Measurements from ENCODE around the gene PITRM1.

Gene PITRM1

DNA sequence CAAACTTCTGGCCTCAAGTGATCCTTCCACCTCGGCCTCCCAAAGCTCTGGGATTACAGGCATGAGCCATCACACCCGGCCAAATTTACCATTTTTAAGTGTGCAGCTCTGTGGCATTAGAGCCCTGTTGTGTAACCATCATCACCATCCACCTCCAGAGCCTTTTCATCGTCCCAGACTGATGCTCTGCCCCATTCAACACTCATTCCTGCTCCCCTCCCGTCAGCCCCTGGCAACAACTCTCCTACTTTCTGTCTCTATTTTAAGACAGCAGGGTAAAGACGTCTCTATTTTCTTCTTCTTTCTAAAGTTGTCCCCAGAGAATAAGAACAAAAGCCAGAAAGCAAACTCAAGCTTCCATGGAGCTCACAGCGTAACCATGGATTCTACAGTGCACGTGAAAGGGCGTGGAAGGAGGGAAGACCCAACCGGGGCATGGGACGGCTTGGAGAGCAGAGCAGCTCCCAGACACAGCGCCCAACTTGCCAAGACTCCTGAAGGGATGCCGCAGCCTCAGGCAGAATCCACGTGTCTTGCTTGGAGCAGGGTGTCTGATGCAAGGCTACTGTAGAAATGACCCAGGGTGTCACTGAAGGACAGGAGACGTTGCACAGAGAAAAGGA lies 42.7 kb upstream of the PITRM1 start:
- TF ChIP-seq, protein P1, sequence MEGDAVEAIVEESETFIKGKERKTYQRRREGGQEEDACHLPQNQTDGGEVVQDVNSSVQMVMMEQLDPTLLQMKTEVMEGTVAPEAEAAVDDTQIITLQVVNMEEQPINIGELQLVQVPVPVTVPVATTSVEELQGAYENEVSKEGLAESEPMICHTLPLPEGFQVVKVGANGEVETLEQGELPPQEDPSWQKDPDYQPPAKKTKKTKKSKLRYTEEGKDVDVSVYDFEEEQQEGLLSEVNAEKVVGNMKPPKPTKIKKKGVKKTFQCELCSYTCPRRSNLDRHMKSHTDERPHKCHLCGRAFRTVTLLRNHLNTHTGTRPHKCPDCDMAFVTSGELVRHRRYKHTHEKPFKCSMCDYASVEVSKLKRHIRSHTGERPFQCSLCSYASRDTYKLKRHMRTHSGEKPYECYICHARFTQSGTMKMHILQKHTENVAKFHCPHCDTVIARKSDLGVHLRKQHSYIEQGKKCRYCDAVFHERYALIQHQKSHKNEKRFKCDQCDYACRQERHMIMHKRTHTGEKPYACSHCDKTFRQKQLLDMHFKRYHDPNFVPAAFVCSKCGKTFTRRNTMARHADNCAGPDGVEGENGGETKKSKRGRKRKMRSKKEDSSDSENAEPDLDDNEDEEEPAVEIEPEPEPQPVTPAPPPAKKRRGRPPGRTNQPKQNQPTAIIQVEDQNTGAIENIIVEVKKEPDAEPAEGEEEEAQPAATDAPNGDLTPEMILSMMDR (IDR thresholded peaks at IDR 0.05; ENCODE audit: low read depth, low read length, missing control alignments): no peak
- no peak for DNase-seq (ENCODE audit: low read depth)
- no peak overlapping the region for H3K4me3 ChIP-seq (ENCODE audit: low read depth, low read length)
- in situ Hi-C loops (cut with HindIII; ENCODE audit: low sequenced_read_pairs): no loop called here

DNA sequence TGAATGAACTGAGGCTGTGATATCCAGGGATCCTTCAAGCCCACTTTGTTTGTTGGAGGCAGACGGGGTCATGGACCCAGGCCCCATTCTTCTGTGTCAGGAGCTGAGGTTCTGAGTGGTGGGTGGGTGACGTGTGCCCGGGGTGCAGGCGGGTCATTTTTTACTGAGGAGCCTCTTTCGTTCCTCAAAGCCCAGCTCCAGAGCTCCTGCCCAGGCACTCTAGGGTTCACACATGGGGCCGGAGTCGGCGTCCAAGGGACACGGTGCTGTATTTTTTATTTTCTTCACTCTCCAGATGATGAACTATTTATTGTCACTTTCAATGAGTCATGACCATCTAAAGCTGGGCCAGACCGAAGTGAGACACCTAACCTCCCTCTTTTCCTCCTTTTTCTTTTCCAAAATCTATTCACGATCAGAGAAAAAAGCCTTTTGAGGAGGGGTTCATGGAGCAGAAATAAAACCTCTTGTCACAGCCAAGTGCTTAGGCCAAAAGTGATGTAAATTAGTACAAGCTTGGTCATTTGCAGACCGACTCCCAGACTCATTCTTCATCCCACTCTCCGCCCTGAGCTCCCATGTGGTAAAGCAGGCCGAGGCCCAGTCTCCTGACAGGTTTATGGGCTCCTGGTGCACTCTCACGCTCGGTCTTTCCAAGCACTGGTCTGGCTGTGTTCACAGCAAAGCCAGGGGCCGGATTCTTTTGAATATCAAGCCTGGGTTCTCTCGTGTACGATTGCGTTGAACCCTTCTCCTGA lies 41.4 kb upstream of the PITRM1 start:
- no peak for DNase-seq (ENCODE audit: low read depth)
- TF ChIP-seq, protein P1 (IDR thresholded peaks at IDR 0.05; ENCODE audit: low read depth, low read length, missing control alignments): no peak
- in situ Hi-C loops (cut with HindIII; ENCODE audit: low sequenced_read_pairs): loop anchor here (5.0 kb wide), 1 partner anchor 33 kb away; no protein-coding TSS in a partner anchor
- no peak overlapping the region for H3K4me3 ChIP-seq (ENCODE audit: low read depth, low read length)

DNA sequence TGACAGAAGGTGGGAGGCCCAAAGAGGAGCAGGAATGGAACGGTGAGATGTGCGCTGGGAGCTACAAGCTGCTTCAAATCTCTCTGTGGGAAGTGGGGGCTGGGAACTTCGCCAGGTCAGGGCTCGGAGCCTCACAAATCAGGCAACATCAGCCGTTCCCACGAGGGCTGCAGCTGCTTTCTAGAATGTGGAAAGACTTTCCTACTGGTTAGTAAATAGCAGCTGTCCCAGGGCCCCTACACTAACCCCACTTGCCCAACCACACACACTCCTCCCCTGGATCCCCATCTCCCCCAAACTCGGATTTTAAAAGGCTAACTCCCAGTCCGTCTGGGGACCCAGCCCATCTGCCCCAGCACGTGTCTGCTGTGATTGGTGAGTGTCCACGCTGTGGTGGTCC lies 40.6 kb upstream of the PITRM1 start:
- TF ChIP-seq, protein P1 (IDR thresholded peaks at IDR 0.05; ENCODE audit: low read depth, low read length, missing control alignments): no peak
- H3K4me3 ChIP-seq (ENCODE audit: low read depth, low read length): no peak overlapping the region
- in situ Hi-C loops (cut with HindIII; ENCODE audit: low sequenced_read_pairs): loop anchor here (5.0 kb wide), 1 partner anchor 34 kb away; no protein-coding TSS in a partner anchor
- no peak for DNase-seq (ENCODE audit: low read depth)

DNA sequence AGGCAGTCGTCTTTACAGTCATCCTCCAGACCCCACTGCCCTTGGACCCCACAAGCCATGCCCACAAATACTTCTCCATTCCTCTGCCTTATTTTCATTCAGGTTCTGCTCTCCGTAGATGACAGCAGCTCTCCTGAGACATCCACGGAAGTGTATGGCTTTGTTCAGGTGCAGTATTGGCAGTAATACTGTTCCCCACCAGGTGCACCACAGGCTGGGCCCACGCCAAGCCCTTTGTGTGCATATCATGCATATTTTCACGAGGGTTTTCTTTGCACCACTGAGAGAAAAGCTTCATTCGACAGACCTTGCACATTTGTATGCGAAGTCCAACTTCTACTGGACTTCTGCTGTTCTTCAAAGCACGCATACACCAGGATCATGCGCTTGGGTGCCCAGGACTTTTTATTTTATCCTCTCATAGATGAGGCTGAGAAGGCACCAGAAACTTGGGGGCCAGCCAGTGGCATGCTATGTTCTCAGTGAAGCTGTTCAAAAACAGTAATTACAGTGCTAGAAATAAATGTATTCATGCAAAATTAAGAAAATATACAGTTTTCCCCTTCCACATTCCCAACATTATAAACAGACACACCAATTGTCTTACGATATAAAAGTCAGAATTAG lies 37.8 kb upstream of the PITRM1 start:
- in situ Hi-C loops (cut with HindIII; ENCODE audit: low sequenced_read_pairs): loop anchor here (5.0 kb wide), 1 partner anchor 37 kb away; no protein-coding TSS in a partner anchor
- TF ChIP-seq, protein P1 (IDR thresholded peaks at IDR 0.05; ENCODE audit: low read depth, low read length, missing control alignments): no peak
- no peak for DNase-seq (ENCODE audit: low read depth)
- H3K4me3 ChIP-seq (ENCODE audit: low read depth, low read length): no peak overlapping the region

DNA sequence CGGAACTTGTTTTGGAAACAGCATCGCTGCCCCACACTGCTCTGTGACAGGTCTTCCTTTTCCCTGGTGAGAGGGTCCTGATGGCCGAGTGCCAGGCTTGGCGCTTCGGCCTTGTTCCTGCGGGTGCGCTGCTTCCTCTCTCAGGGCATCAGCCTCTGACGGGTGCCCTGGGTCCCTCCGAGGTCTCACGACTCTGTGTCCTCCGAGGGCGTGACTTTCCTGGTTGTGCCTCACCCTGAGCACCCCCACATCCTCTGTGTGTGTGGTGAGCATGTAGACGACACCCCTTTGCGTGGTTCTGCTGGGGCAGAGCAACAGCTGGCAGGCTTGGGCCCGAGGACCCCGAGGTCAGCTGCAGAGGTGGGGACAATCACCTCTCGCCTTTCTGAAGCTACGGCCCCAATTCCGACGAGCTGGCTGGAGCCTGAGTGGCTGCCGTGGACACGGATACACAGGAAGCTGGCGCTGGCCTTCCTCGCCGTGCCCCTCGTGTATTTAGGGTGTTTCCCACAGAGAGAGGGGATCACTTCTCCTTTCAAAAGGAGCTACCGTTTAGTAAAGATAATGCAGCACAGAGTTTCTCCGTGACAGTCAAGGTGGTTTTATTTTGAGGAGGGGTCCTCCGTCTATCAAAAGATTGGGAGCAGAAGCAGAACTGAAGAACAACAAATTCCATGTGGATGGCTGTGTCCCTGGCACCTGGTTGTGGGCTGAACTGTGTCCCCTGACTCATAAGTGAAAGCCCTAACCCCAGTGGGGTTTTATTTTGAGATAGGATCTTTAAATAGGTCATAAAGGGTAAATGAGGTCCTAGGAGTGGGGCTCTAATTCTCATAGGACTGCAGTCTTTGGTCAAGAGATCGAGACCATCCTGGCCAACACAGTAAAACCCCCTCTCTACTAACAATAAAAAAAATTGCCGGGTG lies 36.2 kb upstream of the PITRM1 start:
- TF ChIP-seq, protein P1 (IDR thresholded peaks at IDR 0.05; ENCODE audit: low read depth, low read length, missing control alignments): no peak
- DNase-seq (ENCODE audit: low read depth): no peak

DNA sequence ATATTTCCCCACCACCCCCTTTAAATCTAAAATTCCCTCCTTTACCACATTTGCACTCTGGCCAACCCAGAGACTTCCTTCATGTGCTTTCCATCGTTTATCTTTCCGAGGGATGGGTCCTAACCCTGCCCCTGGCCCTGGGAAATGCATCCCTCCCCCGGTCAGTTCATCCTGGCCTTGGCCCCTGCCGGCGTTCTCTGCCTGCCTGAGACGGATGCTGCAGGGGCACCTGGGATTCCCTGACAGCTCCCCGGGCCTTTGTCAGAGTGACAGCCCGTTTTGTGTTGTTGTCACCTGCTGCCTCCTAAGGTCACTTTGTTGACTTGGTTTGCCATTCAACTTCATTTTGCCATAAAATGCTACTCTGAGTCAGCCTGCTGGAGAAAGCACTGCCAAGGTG lies 34.8 kb upstream of the PITRM1 start:
- TF ChIP-seq, protein P1 (IDR thresholded peaks at IDR 0.05; ENCODE audit: low read depth, low read length, missing control alignments): no peak
- DNase-seq (ENCODE audit: low read depth): no peak
- in situ Hi-C loops (cut with HindIII; ENCODE audit: low sequenced_read_pairs): no loop called here
- no peak overlapping the region for H3K4me3 ChIP-seq (ENCODE audit: low read depth, low read length)

More for the DNA sequence above, 36.2 kb upstream of the PITRM1 start:
- H3K4me3 ChIP-seq (ENCODE audit: low read depth, low read length): no peak overlapping the region
- in situ Hi-C loops (cut with HindIII; ENCODE audit: low sequenced_read_pairs): no loop called here

Measured in astrocyte of the cerebellum (primary cell).